Esophagus squamous epithelium (tissue), 5 donors: Measurements from ENCODE around the gene CCDC92. TPM values are rescaled to one million over a fixed set of nuclear protein-coding genes. Genes with fewer than 3 reads are reported as not detected.

ENCODE experiments used
- DNase-seq: peaks from one replicate; lab custom pipeline; 2025; lab: John Stamatoyannopoulos, UW
- H3K27ac ChIP-seq, 4 donors: fragments of 200-600 bp; sonication (generic); one replicate each; pipeline ENCODE4 v1.5.1; 2016 to 2019; ENCODE audit warnings: mild to moderate bottlenecking in 1 of 4
- H3K27me3 ChIP-seq, 4 donors: fragments of 200-600 bp; sonication (generic); 1 replicate in 3 of 4; 2 replicates in 1 of 4; pipeline versions ENCODE4 v1.5.1 to v1.6.0; 2017 to 2021; ENCODE audit warnings: antibody characterized with exemption in 1 of 4
- H3K36me3 ChIP-seq, 3 donors: fragments of 200-600 bp; sonication (generic); one replicate each; pipeline ENCODE4 v1.5.1; 2016 to 2019
- H3K4me1 ChIP-seq, 3 donors: fragments of 200-600 bp; sonication (generic); one replicate each; pipeline ENCODE4 v1.5.1; 2017 to 2019
- H3K4me3 ChIP-seq, 4 donors: fragments of 200-600 bp; sonication (generic); 1 replicate in 3 of 4; 2 replicates in 1 of 4; pipeline ENCODE4 v1.5.1; 2016 to 2019; ENCODE audit warnings: mild to moderate bottlenecking in 2 of 4, moderate library complexity in 1 of 4
- H3K9me3 ChIP-seq, 3 donors: fragments of 200-600 bp; sonication (generic); one replicate each; pipeline ENCODE4 v1.5.1; 2016 to 2019
- CTCF ChIP-seq, 6 experiments: fragments of 450-650 bp in 4 of 6; fragments of 200-600 bp in 2 of 6; sonication (generic) in 2 of 6; IDR thresholded peaks; one replicate each; pipeline ENCODE4 v1.5.1; 2016 to 2019; ENCODE audit warnings: antibody characterized with exemption in 6 of 6, mild to moderate bottlenecking in 4 of 6, moderate library complexity in 4 of 6
- POLR2A ChIP-seq, 4 donors: fragments of 450-650 bp; IDR thresholded peaks; one replicate each; pipeline ENCODE4 v1.6.1; 2017; ENCODE audit warnings: antibody characterized with exemption in 4 of 4, mild to moderate bottlenecking in 4 of 4, moderate library complexity in 3 of 4
- WGBS, 2 donors: methylation state at CpG; one replicate each; pipeline ENCODE4 v1.1.5; 2018; 5-methylcytosine and 5-hydroxymethylcytosine counted together
- intact Hi-C: fragments of 100-400 bp; cut with DNase I; formaldehyde crosslinking; loops from one replicate; pipeline ENCODE4 v1.15.0; 2022
- total RNA-seq, 4 donors: library from RNA; depleted of rRNA; stranded (reverse); fragments of >200 nt; gene quantifications; one replicate each; pipeline ENCODE4 v1.1.0, GENCODE V29; 2016
- donor health status: DM: yes; HTN: yes; CAD: no.

Gene CCDC92
- total RNA-seq, 4 donors from 2014 or later: 7.2 to 16.2 (median 11.4) TPM

DNA sequence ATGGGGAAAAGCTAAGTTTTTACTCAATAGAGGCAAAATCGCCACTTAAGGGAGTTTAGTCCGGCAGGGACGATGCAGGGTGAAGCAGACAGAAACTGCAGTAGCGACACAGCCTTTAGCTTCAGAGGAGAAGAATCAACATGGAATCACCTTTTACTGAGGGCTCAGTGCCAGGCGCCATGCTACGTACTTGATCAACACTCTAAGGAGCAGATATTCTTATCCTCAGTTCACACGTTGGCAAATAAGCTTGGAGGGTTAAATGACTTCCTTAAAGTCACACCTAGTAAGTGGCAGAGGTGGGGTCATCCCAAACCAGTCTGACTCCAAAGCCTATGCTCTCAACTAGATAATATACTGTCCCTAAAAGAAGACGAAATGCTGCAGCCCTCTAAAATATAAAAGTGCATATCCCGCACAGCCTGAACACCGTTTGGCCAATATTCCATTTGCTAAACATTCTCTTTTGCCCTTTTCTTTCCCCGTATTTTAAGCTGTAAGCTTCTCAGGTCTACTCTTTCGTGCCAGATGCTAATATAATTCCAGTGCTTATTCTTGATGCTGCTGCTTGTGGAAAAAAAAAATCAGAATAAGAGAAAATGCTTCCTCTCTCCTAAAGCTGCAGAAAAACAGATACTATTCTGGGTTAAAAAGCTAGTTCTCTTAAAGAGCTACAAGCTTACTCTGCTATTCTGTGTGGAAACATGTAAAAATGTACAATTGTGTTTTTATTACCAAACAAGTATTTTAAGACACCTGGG lies 10.9 kb downstream of the CCDC92 start:
- Histone ChIP-seq H3K27me3 (no peaks in the 10 kb centered on the region), H3K9me3 (no peaks in the 10 kb centered on the region), H3K36me3 (no peaks in the 10 kb centered on the region), H3K27ac (no peak overlapping the region), H3K4me1 (no peaks in the 10 kb centered on the region), H3K4me3 (no peak overlapping the region)
- no peak for DNase-seq
- WGBS, 2 donors: 79 to 90% methylated on average over 12 of the region's 12 CpGs
- TF ChIP-seq CTCF (IDR thresholded peaks at IDR 0.05): no peak
- no peak for TF ChIP-seq POLR2A (IDR thresholded peaks at IDR 0.05)
- intact Hi-C loops: no loop called here

DNA sequence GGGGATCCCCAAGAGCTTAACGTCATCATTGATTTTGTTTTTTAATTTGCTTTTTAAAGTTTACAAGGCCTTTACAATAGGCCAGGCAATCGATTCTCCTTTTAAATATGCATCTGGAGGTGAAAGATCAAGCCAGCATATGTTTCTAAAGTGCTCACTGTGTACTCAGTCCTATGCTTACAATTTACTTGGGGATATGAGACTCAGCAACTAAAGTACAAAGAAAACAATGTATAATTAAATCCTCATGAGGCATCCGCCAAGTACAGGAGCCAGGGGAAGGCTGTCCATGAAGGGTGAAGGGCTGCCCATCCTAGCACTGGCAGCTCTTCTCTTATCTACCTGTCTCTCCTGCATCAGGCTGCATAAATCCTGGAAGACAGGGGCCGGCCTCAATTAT lies 11.8 kb downstream of the CCDC92 start:
- Histone ChIP-seq H3K4me1 (no peaks in the 10 kb centered on the region), H3K9me3 (no peaks in the 10 kb centered on the region), H3K4me3 (no peak overlapping the region), H3K27ac (no peak overlapping the region), H3K36me3 (no peaks in the 10 kb centered on the region), H3K27me3 (no peaks in the 10 kb centered on the region)
- TF ChIP-seq CTCF (IDR thresholded peaks at IDR 0.05) (no peak), POLR2A (IDR thresholded peaks at IDR 0.05) (no peak)
- 87 to 88% methylated on average over 4 of the region's 4 CpGs for WGBS, 2 donors
- intact Hi-C loops: no loop called here
- DNase-seq: no peak

GRCh38 chr12:123960029-123960735 lies 12.4 kb downstream of the CCDC92 start:
- Histone ChIP-seq H3K4me3 (no peak overlapping the region), H3K27me3 (no peaks in the 10 kb centered on the region), H3K36me3 (no peaks in the 10 kb centered on the region), H3K9me3 (no peaks in the 10 kb centered on the region), H3K4me1 (no peaks in the 10 kb centered on the region), H3K27ac (no peak overlapping the region)
- no peak for DNase-seq
- no peak for TF ChIP-seq POLR2A (IDR thresholded peaks at IDR 0.05)
- no peak for TF ChIP-seq CTCF (IDR thresholded peaks at IDR 0.05)
- WGBS, 2 donors: 88 to 92% methylated on average over 8 to 9 of the region's 9 CpGs
- intact Hi-C loops: no loop called here

- H3K27ac ChIP-seq: no peak overlapping the region
- WGBS, 2 donors: 83 to 86% methylated on average over 9 of the region's 9 CpGs
- no peaks in the 10 kb centered on the region for H3K36me3 ChIP-seq
- no peak for DNase-seq
- no peak for TF ChIP-seq POLR2A (IDR thresholded peaks at IDR 0.05)
- no peak for TF ChIP-seq CTCF (IDR thresholded peaks at IDR 0.05)
- H3K4me3 ChIP-seq: no peak overlapping the region
- no peaks in the 10 kb centered on the region for H3K9me3 ChIP-seq
- H3K4me1 ChIP-seq: no peaks in the 10 kb centered on the region
- H3K27me3 ChIP-seq: no peaks in the 10 kb centered on the region
- intact Hi-C loops: no loop called here
Observed at GRCh38 chr12:123958876-123959275, 13.8 kb downstream of the CCDC92 start.

DNA sequence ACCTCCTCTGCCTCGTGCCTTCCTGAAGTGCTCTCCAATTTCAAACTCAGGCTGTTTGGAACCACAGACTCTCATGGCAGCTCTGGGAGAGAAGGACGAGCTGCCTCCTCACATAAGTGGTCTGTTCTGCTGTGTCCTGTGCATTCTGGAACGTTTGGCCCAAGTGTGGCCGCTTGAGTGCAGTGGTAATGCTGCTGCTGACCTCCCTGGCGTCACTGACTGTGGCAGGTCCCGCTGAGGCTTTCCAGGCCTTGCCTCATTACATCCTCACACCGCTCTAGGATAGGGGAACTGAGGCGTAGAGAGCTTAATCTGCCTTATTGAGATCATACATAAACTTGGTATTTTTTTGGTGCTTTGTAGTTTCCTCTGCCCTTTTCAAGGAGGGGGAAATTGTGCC lies 14.2 kb downstream of the CCDC92 start:
- H3K4me1 ChIP-seq: no peaks in the 10 kb centered on the region
- DNase-seq: no peak
- intact Hi-C loops: no loop called here
- TF ChIP-seq CTCF (IDR thresholded peaks at IDR 0.05) (no peak), POLR2A (IDR thresholded peaks at IDR 0.05) (no peak)
- H3K4me3 ChIP-seq: no peak overlapping the region
- 84 to 89% methylated on average over 7 to 8 of the region's 8 CpGs for WGBS, 2 donors
- H3K9me3 ChIP-seq: no peaks in the 10 kb centered on the region
- no peak overlapping the region for H3K27ac ChIP-seq
- H3K36me3 ChIP-seq: no peaks in the 10 kb centered on the region
- no peaks in the 10 kb centered on the region for H3K27me3 ChIP-seq
